GM23248 (cell line): ENCODE results near the gene WFIKKN1. TPM values are rescaled to one million over a fixed set of nuclear protein-coding genes. Genes with fewer than 3 reads are reported as not detected.
A peak's percentile ranks its signal among the peaks of the same experiment; 100 is the strongest.

Experiments
- DNase-seq: peaks from one replicate; pipeline ENCODE4 v3.0.0-alpha.2; 2015
- H2AFZ ChIP-seq: fragments of 200-600 bp; sonication (generic); 2 replicates; pipeline ENCODE4 v1.6.1; 2016; ENCODE audit warnings: antibody characterized with exemption
- H3F3A ChIP-seq: fragments of 200-600 bp; sonication (generic); 2 replicates; pipeline ENCODE4 v1.6.1; 2016; ENCODE audit warnings: mild to moderate bottlenecking, antibody characterized with exemption, mixed run types; ENCODE audit not compliant: insufficient read depth
- H3K27ac ChIP-seq: fragments of 200-600 bp; sonication (generic); 2 replicates; pipeline ENCODE4 v1.5.1; 2016; ENCODE audit warnings: mild to moderate bottlenecking
- H3K27me3 ChIP-seq: fragments of 200-600 bp; sonication (generic); replicated peaks from 2 replicates; pipeline ENCODE4 v1.6.1; 2016; ENCODE audit warnings: mild to moderate bottlenecking; ENCODE audit not compliant: insufficient read depth
- H3K36me3 ChIP-seq: fragments of 200-600 bp; sonication (generic); 2 replicates; pipeline ENCODE4 v1.6.1; 2016; ENCODE audit warnings: low read depth, mild to moderate bottlenecking
- H3K4me1 ChIP-seq: fragments of 200-600 bp; sonication (generic); 2 replicates; pipeline ENCODE4 v1.6.1; 2016; ENCODE audit warnings: mild to moderate bottlenecking; ENCODE audit not compliant: insufficient read depth
- H3K4me2 ChIP-seq: fragments of 200-600 bp; sonication (generic); one replicate; pipeline ENCODE4 v1.6.1; 2016; ENCODE audit warnings: mild to moderate bottlenecking; ENCODE audit not compliant: unreplicated experiment
- H3K4me3 ChIP-seq: fragments of 200-600 bp; sonication (generic); 2 replicates; pipeline ENCODE4 v1.5.1; 2016; ENCODE audit warnings: mild to moderate bottlenecking
- H3K79me2 ChIP-seq: fragments of 200-600 bp; sonication (generic); 2 replicates; pipeline ENCODE4 v1.6.1; 2016; ENCODE audit warnings: mild to moderate bottlenecking; ENCODE audit not compliant: insufficient read depth
- H3K9ac ChIP-seq: fragments of 200-600 bp; sonication (generic); 2 replicates; pipeline ENCODE4 v1.6.1; 2016; ENCODE audit warnings: mild to moderate bottlenecking
- H3K9me2 ChIP-seq: fragments of 200-600 bp; sonication (generic); 2 replicates; pipeline ENCODE4 v1.6.1; 2016; ENCODE audit warnings: mixed run types, mild to moderate bottlenecking, moderate library complexity; ENCODE audit not compliant: insufficient read depth
- H3K9me3 ChIP-seq: fragments of 200-600 bp; sonication (generic); one replicate; pipeline ENCODE4 v1.6.1; 2017; ENCODE audit warnings: low read depth
- H4K20me1 ChIP-seq: fragments of 200-600 bp; sonication (generic); 2 replicates; pipeline ENCODE4 v1.6.0; 2016; ENCODE audit not compliant: insufficient read depth
- EZH2 ChIP-seq: fragments of 200-600 bp; sonication (generic); IDR thresholded peaks from 2 replicates; pipeline ENCODE4 v1.6.1; 2018; ENCODE audit warnings: antibody characterized with exemption, mild to moderate bottlenecking; ENCODE audit not compliant: insufficient read depth, poor library complexity, severe bottlenecking
- EZH2phosphoT487 ChIP-seq: fragments of 200-600 bp; sonication (generic); IDR thresholded peaks from 2 replicates; pipeline ENCODE4 v1.6.1; 2018; ENCODE audit warnings: antibody characterized with exemption, moderate library complexity, mild to moderate bottlenecking, low read depth; ENCODE audit not compliant: insufficient read depth
- WGBS, 2 experiments: methylation state at CpG; one replicate each; pipeline ENCODE4 v1.1.6; 2015 to 2017; ENCODE audit warnings: low lambda C conversion rate in 2 of 2, low coverage in 1 of 2; ENCODE audit errors: missing lambda C conversion rate in 2 of 2; 5-methylcytosine and 5-hydroxymethylcytosine counted together
- in situ Hi-C: fragments of 300-500 bp; cut with MboI; formaldehyde crosslinking; loops from 2 replicates; pipeline ENCODE4 v1.15.0; 2020
- polyA plus RNA-seq: library from polyadenylated mRNA; unstranded; fragments of >200 nt; fragmentation: Nextera tagmentation; extraction: Ambion mirVana; gene quantifications from 2 replicates; pipeline ENCODE4 v1.2.1, GENCODE V29; 2016
- total RNA-seq: library from RNA; depleted of rRNA; stranded (reverse); fragments of >200 nt; shearing (Covaris generic); gene quantifications from 2 replicates; pipeline ENCODE4 v1.2.3, GENCODE V29; 2014; rRNA removed

WFIKKN1 gene
- total RNA-seq (not detected in 2 replicates), polyA plus RNA-seq (not detected in 2 replicates)

DNA sequence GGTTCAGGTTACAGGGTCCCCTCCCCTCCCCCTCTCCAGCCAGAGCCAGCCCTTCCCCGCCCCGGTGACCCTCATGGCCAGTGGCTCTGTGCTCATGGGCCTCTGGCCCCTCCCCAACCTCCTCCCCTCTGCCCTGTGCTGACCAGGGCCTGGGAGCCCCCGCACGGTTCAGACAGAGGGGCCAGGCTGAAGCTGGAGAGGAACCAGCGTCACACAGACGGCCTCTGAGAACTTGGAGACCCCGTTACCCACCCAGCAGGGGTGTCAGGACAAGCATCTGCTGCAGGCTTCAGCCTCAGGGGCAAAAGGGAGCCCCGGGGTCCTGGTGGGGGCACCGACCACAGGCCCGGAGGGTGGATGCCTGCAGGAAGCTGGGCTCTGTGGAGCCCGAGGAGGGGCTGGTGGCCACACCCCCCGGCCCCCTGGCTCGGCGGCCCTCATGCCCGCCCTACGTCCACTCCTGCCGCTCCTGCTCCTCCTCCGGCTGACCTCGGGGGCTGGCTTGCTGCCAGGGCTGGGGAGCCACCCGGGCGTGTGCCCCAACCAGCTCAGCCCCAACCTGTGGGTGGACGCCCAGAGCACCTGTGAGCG is at the start of gene WFIKKN1:
Gene WFIKKN1 (plus strand): TSS at position 171 of the 591 bp plus-strand sequence. CDS start 269 bp downstream, at position 440.
- H3K4me1 ChIP-seq, result peaks cover 18% of the 10 kb centered on the region
- 6 to 10% methylated on average over 19 to 23 of the region's 23 CpGs for WGBS, 2 experiments
- no peak within 1 kb of the TSS for H3K4me2 ChIP-seq
- H3K9me2 ChIP-seq, result no peaks in the 10 kb centered on the region
- in situ Hi-C loops, result no loop called here
- no peak within 1 kb of the TSS for H2AFZ ChIP-seq
- H3K9ac ChIP-seq, result no peak within 1 kb of the TSS
- no peak for TF ChIP-seq EZH2phosphoT487
- TF ChIP-seq EZH2, result no peak
- no peaks in the 10 kb centered on the region for H4K20me1 ChIP-seq
- H3F3A ChIP-seq, result 0 out of 2 replicates have a peak, but pooled peaks cover 4% of the 10 kb centered on the region
- peaks cover 14% of the 10 kb centered on the region for H3K79me2 ChIP-seq
- no peaks in the 10 kb centered on the region for H3K27me3 ChIP-seq
- H3K4me3 ChIP-seq, result no peak within 1 kb of the TSS
- H3K9me3 ChIP-seq, result no peaks in the 10 kb centered on the region
- DNase-seq, result peak; percentile 26
- H3K36me3 ChIP-seq, result no peaks in the 10 kb centered on the region
- H3K27ac ChIP-seq, result no peak within 1 kb of the TSS

- H3K9me3 ChIP-seq, result no peaks in the 10 kb centered on the region
- WGBS, 2 experiments, result 86 to 90% methylated on average over 12 to 17 of the region's 18 CpGs
These were observed 48.6 kb upstream of the WFIKKN1 start for GRCh38 chr16:582218-582613.

GRCh38 chr16:582614-583331 is 48.0 kb upstream of the WFIKKN1 start:
- DNase-seq, result no peak
- in situ Hi-C loops, result no loop called here
- Histone ChIP-seq H3K9ac (no peak overlapping the region), H4K20me1 (no peaks in the 10 kb centered on the region), H3K4me1 (0 out of 2 replicates have a peak, but pooled peaks cover 5% of the 10 kb centered on the region), H3K4me2 (no peak overlapping the region), H3K27me3 (no peaks in the 10 kb centered on the region), H3K9me3 (no peaks in the 10 kb centered on the region), H3K4me3 (no peak overlapping the region), H3K27ac (no peak overlapping the region), H3K79me2 (peaks cover 6% of the 10 kb centered on the region), H3K9me2 (no peaks in the 10 kb centered on the region), H2AFZ (no peak overlapping the region), H3K36me3 (no peaks in the 10 kb centered on the region), H3F3A (no peaks in the 10 kb centered on the region; the same call in 1 of the 2 replicates)
- no peak for TF ChIP-seq EZH2phosphoT487
- 91 to 95% methylated on average over 18 to 21 of the region's 21 CpGs for WGBS, 2 experiments

More at GRCh38 chr16:582218-582613, 48.6 kb upstream of the WFIKKN1 start:
- H3F3A ChIP-seq, result no peaks in the 10 kb centered on the region
- in situ Hi-C loops, result no loop called here
- H3K27me3 ChIP-seq, result no peaks in the 10 kb centered on the region
- no peak overlapping the region for H2AFZ ChIP-seq
- no peak overlapping the region for H3K4me3 ChIP-seq
- no peak for DNase-seq
- H3K36me3 ChIP-seq, result no peaks in the 10 kb centered on the region
- H4K20me1 ChIP-seq, result no peaks in the 10 kb centered on the region
- TF ChIP-seq EZH2 (no peak), EZH2phosphoT487 (no peak)
- H3K9ac ChIP-seq, result no peak overlapping the region
- H3K9me2 ChIP-seq, result no peaks in the 10 kb centered on the region
- no peak overlapping the region for H3K4me2 ChIP-seq
- 0 out of 2 replicates have a peak, but pooled peaks cover 5% of the 10 kb centered on the region for H3K4me1 ChIP-seq
- 0 out of 2 replicates have a peak, but pooled peaks cover under 1% of the 10 kb centered on the region for H3K79me2 ChIP-seq
- H3K27ac ChIP-seq, result no peak overlapping the region

DNA sequence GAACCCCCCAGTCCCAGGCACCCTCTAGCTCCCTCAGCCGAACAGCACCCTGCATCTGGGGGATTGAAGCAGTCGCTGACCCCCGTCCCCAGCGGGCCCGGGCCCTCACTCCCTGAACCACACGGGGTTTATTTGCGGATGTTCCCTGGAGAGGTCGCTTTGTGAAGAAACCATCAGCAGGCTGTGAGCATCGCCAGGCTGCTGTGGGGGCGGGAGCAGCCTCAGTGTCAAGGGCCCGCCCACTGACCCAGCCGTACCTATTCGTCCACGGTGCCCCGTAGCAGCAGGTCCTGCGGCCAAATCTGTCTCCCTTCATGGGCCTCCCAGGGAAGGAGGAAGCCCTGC is 47.3 kb upstream of the WFIKKN1 start:
- Histone ChIP-seq H3K27me3 (no peaks in the 10 kb centered on the region), H2AFZ (no peak overlapping the region), H3K9ac (no peak overlapping the region), H3K9me3 (no peaks in the 10 kb centered on the region), H4K20me1 (no peaks in the 10 kb centered on the region), H3F3A (no peaks in the 10 kb centered on the region; the same call in 1 of the 2 replicates), H3K27ac (no peak overlapping the region), H3K4me1 (0 out of 2 replicates have a peak, but pooled peaks cover 5% of the 10 kb centered on the region), H3K9me2 (no peaks in the 10 kb centered on the region), H3K4me3 (no peak overlapping the region), H3K4me2 (no peak overlapping the region), H3K36me3 (no peaks in the 10 kb centered on the region), H3K79me2 (peaks cover 12% of the 10 kb centered on the region)
- TF ChIP-seq EZH2 (no peak), EZH2phosphoT487 (no peak)
- no peak for DNase-seq
- WGBS, 2 experiments, result 63 to 66% methylated on average over 16 of the region's 16 CpGs
- in situ Hi-C loops, result no loop called here
